DOHH2 (cell line): Measurements from ENCODE around the gene GYPB.
"Not testable (repeated sequence)": the region's sequence is repeated elsewhere in the genome, so short reads cannot be mapped to it uniquely, and the experiment has no call there.

ENCODE experiments used
- H3F3A ChIP-seq: fragments of 200-600 bp; sonication (generic), shearing (Covaris generic); 2 replicates; pipeline ENCODE4 v1.6.0; 2016; ENCODE audit warnings: antibody characterized with exemption, mild to moderate bottlenecking; ENCODE audit not compliant: control insufficient read depth, insufficient read depth
- H3K27ac ChIP-seq: fragments of 200-600 bp; sonication (generic); 2 replicates; pipeline ENCODE4 v1.5.1; 2014; ENCODE audit warnings: low read depth, mild to moderate bottlenecking, low read length, moderate library complexity
- H3K27me3 ChIP-seq: fragments of 200-600 bp; sonication (generic); 2 replicates; pipeline ENCODE4 v1.6.1; 2014; ENCODE audit warnings: mild to moderate bottlenecking, low read length, mixed read lengths; ENCODE audit not compliant: control insufficient read depth
- H3K36me3 ChIP-seq: fragments of 200-600 bp; sonication (generic); 2 replicates; pipeline ENCODE4 v1.6.1; 2014; ENCODE audit warnings: mild to moderate bottlenecking, low read length, moderate library complexity, mixed read lengths; ENCODE audit not compliant: control insufficient read depth
- H3K4me1 ChIP-seq: fragments of 200-600 bp; sonication (generic); 2 replicates; pipeline ENCODE4 v1.6.1; 2014; ENCODE audit warnings: mild to moderate bottlenecking, low read length, mixed read lengths; ENCODE audit not compliant: control insufficient read depth
- H3K4me2 ChIP-seq: fragments of 200-600 bp; sonication (generic); 2 replicates; pipeline ENCODE4 v1.6.0; 2014; ENCODE audit warnings: mild to moderate bottlenecking, low read length, moderate library complexity
- H3K4me3 ChIP-seq: fragments of 200-600 bp; sonication (generic); 2 replicates; pipeline ENCODE4 v1.5.1; 2014; ENCODE audit warnings: mild to moderate bottlenecking, low read length, mixed read lengths
- H3K79me2 ChIP-seq: fragments of 200-600 bp; sonication (generic); 2 replicates; pipeline ENCODE4 v1.6.1; 2014; ENCODE audit warnings: mild to moderate bottlenecking, low read length, mixed read lengths; ENCODE audit not compliant: control insufficient read depth
- H3K9me2 ChIP-seq: fragments of 200-600 bp; sonication (generic); replicated peaks from 2 replicates; pipeline ENCODE4 v1.6.1; 2014; ENCODE audit warnings: mild to moderate bottlenecking, low read length, mixed read lengths; ENCODE audit not compliant: control insufficient read depth
- H3K9me3 ChIP-seq: fragments of 200-600 bp; sonication (generic); 2 replicates; pipeline ENCODE4 v1.6.1; 2014; ENCODE audit warnings: antibody characterized with exemption, low read length, mixed read lengths; ENCODE audit not compliant: control insufficient read depth, insufficient read depth
- H4K20me1 ChIP-seq: fragments of 200-600 bp; sonication (generic); 2 replicates; pipeline ENCODE4 v1.6.0; 2014; ENCODE audit warnings: low read depth, mild to moderate bottlenecking, antibody characterized with exemption, low read length, moderate library complexity; ENCODE audit not compliant: control insufficient read depth, insufficient read depth
- EZH2phosphoT487 ChIP-seq: fragments of 200-600 bp; sonication (generic); IDR thresholded peaks from 2 replicates; pipeline ENCODE4 v1.6.1; 2017; ENCODE audit warnings: borderline replicate concordance, mild to moderate bottlenecking, antibody characterized with exemption, low read length, moderate library complexity, mixed read lengths
- TF ChIP-seq, protein P1 (sequence below): fragments of 200-600 bp; sonication (generic); IDR thresholded peaks from one replicate; pipeline ENCODE4 v1.5.1; 2014; ENCODE audit warnings: antibody characterized with exemption, mild to moderate bottlenecking, low read depth, low read length; ENCODE audit not compliant: poor library complexity, severe bottlenecking

Gene GYPB

DNA sequence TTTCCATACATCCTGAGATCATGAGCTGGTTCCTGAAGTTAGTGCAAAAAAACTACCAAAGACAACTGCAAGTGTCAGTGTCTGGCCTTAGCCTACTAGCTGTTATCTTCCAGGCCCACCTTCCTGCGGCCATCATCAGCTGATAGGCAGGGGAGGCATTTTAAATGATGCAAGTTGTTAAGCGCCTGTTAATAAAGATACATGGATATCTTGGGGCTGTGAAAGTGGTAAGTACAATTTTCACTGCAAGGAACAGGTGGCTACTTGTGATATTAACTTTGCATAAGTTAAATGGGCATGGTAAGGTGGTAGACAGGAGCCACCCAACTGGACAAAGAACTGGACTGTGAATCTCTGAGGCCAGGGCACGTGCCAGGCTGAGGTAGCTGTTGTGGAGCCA lies at the start of gene GYPB:
Gene GYPB (minus strand): TSS at position 104 of the 400 bp plus-strand sequence. CDS start 93 bp downstream, at position 11.
- H3K9me3 ChIP-seq, H3K4me3 ChIP-seq, H4K20me1 ChIP-seq, H3K27ac ChIP-seq, H3K4me1 ChIP-seq, H3K79me2 ChIP-seq, H3K4me2 ChIP-seq, H3F3A ChIP-seq, H3K9me2 ChIP-seq, H3K27me3 ChIP-seq, H3K36me3 ChIP-seq: not testable (repeated sequence)

DNA sequence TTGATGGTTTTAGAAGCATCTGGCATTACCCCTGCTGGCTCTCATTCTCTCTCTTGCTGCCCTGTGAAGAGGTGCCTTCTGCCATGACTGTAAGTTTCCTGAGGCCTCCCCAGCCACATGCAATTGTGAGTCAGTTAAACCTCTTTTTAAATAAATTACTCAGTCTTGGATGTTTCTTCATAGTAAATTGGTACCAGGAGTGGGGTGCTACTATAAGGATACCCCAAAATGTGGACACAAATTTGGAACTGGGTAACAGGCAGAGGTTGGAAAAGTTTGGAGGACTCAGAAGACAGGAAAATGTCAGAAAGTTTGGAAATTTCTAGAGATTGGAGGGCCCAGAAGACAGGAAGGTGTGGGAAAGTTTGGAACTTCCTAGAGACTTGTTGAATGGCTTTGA lies 42.4 kb upstream of the GYPB start:
- not testable (repeated sequence) for H3K36me3 ChIP-seq, H3K9me2 ChIP-seq, H3K27ac ChIP-seq, H3F3A ChIP-seq, H3K27me3 ChIP-seq, H3K9me3 ChIP-seq, H4K20me1 ChIP-seq, H3K4me3 ChIP-seq, H3K79me2 ChIP-seq, H3K4me2 ChIP-seq, H3K4me1 ChIP-seq

DNA sequence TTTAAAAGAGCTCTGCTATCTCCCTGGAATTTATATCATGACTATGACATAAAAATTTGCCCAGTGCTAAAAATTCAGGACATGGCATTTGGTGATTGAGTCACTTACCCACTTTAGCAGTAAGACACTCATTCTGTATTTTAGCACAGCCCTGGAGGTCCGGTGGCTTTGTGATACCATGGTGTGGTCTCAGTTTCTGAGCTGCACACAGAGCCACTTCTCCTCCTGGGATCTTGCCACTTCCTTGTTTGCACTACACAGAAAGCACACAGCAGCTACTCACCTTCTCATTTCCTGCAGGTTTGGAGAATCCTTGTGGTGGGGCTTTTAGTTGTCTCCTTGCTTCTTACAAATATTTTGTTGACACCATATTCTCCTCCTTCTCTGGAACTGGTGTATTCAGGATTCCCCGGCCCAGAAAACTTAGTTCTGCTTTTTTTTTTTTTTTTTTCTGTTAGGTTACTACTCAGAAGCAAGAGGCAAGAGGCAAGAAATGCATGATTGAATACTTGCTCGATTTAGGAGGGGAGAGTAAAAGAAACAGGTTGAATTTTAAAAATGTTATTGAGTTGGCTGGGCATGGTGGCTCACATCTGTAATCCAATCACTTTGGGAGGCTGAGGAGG lies 41.2 kb upstream of the GYPB start:
- not testable (repeated sequence) for H3K4me2 ChIP-seq, H3K9me3 ChIP-seq, H3F3A ChIP-seq, H3K27ac ChIP-seq, H3K27me3 ChIP-seq, H4K20me1 ChIP-seq, H3K4me1 ChIP-seq, H3K4me3 ChIP-seq, H3K36me3 ChIP-seq, H3K9me2 ChIP-seq, H3K79me2 ChIP-seq

DNA sequence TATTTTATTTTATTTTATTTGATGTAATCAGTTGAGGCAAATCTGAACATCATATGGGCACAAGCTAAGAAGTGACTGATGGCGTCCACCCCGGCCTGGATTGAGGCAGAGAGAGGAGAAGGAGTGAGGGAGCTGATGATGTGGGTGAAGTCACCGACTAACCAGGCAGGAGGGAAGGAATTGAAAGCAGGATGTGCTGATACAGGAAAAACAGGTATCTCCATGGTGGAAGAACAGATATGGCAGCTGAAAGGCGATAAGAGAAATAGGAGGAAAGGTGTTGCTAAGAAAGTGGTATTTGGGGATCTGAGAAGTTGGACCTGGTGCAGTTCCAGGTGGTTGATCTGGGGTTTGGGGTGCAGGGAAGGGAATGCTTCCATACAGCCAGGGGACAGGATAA lies 37.6 kb upstream of the GYPB start:
- no peaks in the 10 kb centered on the region for H3K9me2 ChIP-seq
- H3K27me3 ChIP-seq = no peaks in the 10 kb centered on the region
- H3K9me3 ChIP-seq = no peaks in the 10 kb centered on the region
- H3K27ac ChIP-seq = no peak overlapping the region
- TF ChIP-seq, protein P1, sequence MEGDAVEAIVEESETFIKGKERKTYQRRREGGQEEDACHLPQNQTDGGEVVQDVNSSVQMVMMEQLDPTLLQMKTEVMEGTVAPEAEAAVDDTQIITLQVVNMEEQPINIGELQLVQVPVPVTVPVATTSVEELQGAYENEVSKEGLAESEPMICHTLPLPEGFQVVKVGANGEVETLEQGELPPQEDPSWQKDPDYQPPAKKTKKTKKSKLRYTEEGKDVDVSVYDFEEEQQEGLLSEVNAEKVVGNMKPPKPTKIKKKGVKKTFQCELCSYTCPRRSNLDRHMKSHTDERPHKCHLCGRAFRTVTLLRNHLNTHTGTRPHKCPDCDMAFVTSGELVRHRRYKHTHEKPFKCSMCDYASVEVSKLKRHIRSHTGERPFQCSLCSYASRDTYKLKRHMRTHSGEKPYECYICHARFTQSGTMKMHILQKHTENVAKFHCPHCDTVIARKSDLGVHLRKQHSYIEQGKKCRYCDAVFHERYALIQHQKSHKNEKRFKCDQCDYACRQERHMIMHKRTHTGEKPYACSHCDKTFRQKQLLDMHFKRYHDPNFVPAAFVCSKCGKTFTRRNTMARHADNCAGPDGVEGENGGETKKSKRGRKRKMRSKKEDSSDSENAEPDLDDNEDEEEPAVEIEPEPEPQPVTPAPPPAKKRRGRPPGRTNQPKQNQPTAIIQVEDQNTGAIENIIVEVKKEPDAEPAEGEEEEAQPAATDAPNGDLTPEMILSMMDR = no peak
- no peak for TF ChIP-seq EZH2phosphoT487
- H3K4me2 ChIP-seq = no peak overlapping the region
- H3K79me2 ChIP-seq = no peaks in the 10 kb centered on the region
- H3K4me3 ChIP-seq = no peak overlapping the region
- no peaks in the 10 kb centered on the region for H3K4me1 ChIP-seq
- H4K20me1 ChIP-seq = no peaks in the 10 kb centered on the region
- H3F3A ChIP-seq = no peaks in the 10 kb centered on the region
- no peaks in the 10 kb centered on the region for H3K36me3 ChIP-seq

DNA sequence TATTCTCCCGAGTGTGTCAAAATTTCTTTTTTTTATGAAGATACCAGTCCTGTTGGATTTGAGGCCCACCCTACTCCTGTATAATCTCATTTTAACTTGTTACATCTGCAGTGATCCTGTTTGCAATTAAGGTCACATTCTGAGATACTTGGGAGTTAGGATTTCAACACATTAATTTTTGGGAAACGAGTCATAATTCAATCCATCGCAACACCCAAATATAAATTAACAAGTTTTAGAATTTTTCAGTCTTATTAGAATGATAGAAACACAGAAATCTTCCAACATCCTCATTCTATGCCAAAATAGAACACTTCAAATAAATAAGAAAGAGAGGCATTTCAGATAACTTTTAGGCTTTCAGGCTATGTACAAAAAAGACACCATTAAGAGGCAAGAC lies 36.2 kb upstream of the GYPB start:
- H3K27ac ChIP-seq, H3K9me2 ChIP-seq, H3K4me2 ChIP-seq, H4K20me1 ChIP-seq, H3K4me3 ChIP-seq, H3K36me3 ChIP-seq, H3F3A ChIP-seq, H3K4me1 ChIP-seq, H3K27me3 ChIP-seq, H3K9me3 ChIP-seq, H3K79me2 ChIP-seq: not testable (repeated sequence)

DNA sequence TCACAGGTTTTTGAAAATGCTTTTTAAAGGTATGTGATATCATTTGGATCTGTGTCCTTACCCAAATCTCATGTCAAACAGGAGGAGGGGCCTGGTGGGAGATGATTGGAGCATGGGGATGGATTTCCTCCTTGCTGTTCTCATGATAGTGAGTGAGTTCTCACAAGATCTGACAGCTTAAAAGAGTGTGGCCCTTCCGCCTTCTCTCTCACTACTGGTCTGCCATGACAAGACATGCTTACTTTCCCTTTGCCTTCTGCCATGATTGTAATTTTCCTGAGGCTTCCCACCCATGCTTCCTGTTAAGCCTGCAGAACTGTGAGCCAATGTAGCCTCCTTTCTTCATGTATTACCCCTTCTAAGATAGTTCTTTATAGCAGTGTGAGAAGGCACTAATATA lies 32.3 kb upstream of the GYPB start:
- not testable (repeated sequence) for H4K20me1 ChIP-seq, H3K27me3 ChIP-seq, H3F3A ChIP-seq, H3K36me3 ChIP-seq, H3K4me1 ChIP-seq, H3K4me2 ChIP-seq, H3K27ac ChIP-seq, H3K9me3 ChIP-seq, H3K4me3 ChIP-seq, H3K9me2 ChIP-seq, H3K79me2 ChIP-seq

DNA sequence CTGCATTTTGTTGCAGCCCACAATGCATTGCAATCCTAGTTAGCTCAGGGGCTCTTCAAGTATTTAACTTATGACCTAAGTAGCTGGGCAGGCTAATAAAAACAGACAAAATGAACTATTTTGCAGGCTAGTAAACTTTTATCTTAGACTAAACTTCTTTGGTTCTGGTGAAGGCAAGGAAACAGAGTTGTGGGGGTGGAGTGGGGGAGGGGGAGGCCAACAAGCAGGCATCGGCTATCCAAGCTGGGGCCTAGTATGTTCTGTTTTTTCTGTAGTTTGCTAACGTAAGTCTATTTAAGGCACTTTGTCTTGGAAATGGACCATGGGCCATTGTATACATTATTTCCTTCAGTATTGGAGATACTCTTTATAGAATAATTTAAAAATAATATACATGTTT lies 31.5 kb upstream of the GYPB start:
- H3K27ac ChIP-seq, H3F3A ChIP-seq, H3K4me3 ChIP-seq, H3K4me2 ChIP-seq, H4K20me1 ChIP-seq, H3K79me2 ChIP-seq, H3K9me3 ChIP-seq, H3K36me3 ChIP-seq, H3K9me2 ChIP-seq, H3K4me1 ChIP-seq, H3K27me3 ChIP-seq: not testable (repeated sequence)
